GM21381 (cell line): ENCODE results near the gene MC3R.

Source experiments
- ATAC-seq: cut with Tn5 transposase; IDR thresholded peaks from one replicate; pipeline ENCODE4 v1.9.1; 2021; ENCODE audit warnings: mild to moderate bottlenecking, moderate library complexity; ENCODE audit not compliant: unreplicated experiment

The MC3R gene

GRCh38 chr20:56249244-56249955 lies 868 bp downstream of the MC3R start:
- no peak for ATAC-seq

GRCh38 chr20:56249956-56250355 lies 1.4 kb downstream of the MC3R start:
- no peak for ATAC-seq

DNA sequence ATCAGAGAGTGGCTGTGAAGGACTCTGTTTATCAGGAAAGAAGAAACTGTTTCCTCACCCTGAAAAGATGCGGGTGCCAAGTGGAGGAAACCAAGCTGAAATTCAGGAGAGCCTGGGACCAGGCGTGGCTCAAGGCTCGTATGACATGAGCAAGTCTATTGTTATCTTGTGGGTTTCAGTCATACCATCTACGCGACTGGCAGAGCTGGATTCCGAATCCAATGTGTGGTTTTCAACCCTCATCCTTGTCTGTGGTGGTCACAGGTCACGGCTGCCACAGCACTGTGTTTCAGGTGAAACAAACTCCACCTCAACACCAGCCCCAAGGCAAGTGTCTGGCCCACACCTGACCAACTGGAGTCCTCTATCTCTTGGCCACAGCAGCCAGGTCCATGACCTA lies 9.1 kb downstream of the MC3R start:
- ATAC-seq, result no peak

- ATAC-seq, result no peak
Measured at GRCh38 chr20:56259948-56260347, 11.4 kb downstream of the MC3R start.

DNA sequence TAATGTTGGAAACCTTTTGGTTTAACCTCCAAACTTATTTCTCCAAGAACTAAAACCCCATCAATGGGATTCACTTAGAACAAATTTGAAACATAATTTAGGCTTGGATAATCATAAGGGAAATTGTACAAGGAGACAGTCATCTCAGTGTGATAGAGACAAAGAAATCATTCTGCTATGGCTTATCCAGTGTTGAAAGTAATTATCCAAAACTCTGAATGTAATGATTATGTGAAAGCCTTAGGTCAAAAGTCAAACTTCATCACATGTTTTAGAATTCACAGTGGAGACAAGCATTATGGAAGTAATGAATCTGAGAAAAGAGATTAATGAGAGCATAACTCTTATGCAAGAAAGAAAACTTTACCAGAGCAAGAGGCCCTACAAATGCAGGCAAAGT lies 20.0 kb downstream of the MC3R start:
- ATAC-seq, result no peak

- no peak for ATAC-seq
Measured at GRCh38 chr20:56271974-56272373, 23.4 kb downstream of the MC3R start.

DNA sequence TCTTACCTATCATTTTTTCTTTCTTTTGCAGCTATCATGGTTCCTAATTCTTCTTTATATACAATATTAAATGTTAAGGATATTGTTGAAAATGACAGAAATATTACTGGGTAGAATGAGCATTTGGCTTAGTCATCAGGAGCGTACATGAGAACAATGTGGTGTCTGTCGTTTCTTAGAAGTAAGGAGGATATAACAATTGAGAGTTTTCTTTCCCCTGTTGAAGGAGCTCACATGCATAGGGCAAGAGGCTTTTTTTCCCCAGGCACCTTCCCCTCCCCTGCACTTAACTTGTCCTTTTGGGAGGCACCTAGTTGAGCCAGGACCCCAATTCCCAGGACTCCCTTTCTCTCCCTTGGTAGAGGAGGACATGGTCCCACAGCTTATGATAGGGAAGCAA lies 25.0 kb downstream of the MC3R start:
- ATAC-seq, result no peak

- no peak for ATAC-seq
Measured at GRCh38 chr20:56274156-56274555, 25.6 kb downstream of the MC3R start.

DNA sequence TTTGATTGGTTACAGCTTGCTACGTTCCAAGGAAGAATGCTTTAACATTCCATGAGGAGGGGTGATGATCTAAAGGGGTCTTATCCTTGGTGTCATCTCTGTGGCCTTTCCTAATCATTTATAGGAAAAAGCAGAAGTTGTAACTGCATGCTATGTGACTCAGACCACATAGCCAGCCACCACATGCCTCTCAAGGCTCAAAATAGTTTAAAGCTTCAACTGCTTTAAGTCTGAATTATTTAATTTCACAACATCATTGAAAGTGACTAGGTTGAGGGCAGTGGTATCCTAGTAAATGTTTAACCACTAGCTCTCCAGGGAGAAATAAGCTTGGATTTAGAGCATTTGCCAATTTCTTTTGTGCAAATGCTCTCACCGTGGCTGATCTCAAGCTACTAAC lies 29.7 kb downstream of the MC3R start:
- ATAC-seq, result no peak

DNA sequence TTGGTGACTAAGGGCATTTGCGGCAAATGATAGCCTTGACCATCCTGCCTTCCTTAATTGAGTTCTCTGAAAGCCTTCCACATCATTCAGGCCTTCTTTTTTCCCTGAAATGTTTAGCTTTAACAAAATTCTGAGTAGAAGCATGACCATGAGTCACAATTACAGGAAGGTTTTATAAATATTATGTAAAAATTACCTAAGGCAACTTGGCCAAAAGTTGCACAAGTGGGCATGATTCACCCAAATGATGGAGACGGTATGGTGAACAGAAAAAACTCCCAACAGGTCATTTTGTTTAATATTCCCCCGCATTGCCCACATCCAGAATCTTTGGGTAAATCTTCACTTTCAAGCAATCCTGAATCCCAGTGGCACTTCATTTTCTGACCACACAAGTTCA lies 37.0 kb downstream of the MC3R start:
- no peak for ATAC-seq

- ATAC-seq, result no peak
Measured at GRCh38 chr20:56289652-56290051, 41.1 kb downstream of the MC3R start.

DNA sequence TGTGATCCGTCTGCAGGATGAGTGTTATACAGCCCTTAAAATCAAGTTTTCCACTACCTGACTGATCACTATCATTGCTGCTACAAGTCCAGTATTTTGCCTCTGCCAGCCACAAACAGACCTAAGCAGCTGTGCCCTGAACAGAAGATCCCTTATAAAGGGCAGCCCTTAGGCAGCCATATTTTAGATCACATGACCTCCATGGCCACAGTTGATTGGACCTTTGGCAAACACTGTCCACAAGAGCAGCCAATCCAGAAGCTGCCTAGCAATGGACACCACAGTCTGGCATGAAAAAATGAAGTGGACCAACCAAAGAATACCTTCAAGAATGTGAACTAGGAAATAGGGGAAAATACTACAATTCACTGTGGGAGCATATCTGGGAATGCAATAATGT lies 50.8 kb downstream of the MC3R start:
- ATAC-seq, result no peak
